Non-pigmented ciliary epithelial cell (primary cell): ENCODE results near the gene FAM163B.

Source experiments
- DNase-seq: peaks from one replicate; pipeline ENCODE4 v3.0.0-alpha.2; 2010; ENCODE audit warnings: low read depth

The FAM163B gene

GRCh38 chr9:133581011-133581410 lies 28.2 kb downstream of the FAM163B start:
- no peak for DNase-seq

- no peak for DNase-seq
Measured at GRCh38 chr9:133580419-133580738, 28.8 kb downstream of the FAM163B start.

GRCh38 chr9:133579601-133580418 lies 29.4 kb downstream of the FAM163B start:
- DNase-seq: no peak

GRCh38 chr9:133578524-133579441 lies 30.4 kb downstream of the FAM163B start:
- no peak for DNase-seq

GRCh38 chr9:133577737-133578112 lies 31.5 kb downstream of the FAM163B start:
- DNase-seq: no peak

- no peak for DNase-seq
Measured at GRCh38 chr9:133576875-133577736, 32.1 kb downstream of the FAM163B start.

DNA sequence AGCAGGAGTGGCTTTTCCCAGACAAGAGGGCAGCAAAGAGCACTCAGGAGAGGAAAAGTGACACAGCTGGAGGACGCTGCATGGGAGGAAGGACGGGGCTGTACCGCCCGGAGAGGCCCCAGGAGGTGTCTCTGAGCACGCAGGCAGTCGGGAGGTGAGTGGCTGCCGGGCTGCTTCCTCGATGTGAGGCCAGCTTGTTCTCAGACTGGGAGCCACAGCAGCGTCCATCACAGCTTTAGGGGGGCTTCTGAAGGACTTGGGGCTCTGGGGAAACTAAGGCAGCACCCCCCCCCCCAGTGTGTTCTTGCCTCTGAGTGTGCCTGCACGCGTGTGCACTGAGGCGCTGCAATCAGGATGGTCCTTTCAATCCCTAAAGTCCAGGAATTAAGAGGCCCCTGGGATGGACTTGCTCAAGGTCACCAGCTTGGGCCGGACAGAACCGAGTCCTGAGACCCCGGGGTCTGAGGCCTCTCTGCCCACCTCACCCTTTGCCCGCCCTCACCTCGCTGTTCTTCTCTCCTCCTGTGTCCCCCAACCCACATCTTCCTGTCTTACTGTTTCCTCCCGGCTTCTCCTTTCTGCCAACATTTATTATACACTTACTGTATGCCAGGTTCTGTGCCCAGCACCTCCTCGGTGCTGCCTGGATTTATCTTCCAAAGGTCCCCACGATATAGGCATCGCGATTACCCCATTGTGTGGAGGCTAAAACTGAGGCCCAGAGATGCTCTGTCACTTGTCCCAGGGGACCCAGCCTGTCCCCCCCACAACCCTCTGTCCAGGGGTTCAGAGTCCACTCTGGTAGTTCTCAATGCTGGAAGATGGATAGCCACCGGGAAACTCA lies 32.9 kb downstream of the FAM163B start:
- no peak for DNase-seq

DNA sequence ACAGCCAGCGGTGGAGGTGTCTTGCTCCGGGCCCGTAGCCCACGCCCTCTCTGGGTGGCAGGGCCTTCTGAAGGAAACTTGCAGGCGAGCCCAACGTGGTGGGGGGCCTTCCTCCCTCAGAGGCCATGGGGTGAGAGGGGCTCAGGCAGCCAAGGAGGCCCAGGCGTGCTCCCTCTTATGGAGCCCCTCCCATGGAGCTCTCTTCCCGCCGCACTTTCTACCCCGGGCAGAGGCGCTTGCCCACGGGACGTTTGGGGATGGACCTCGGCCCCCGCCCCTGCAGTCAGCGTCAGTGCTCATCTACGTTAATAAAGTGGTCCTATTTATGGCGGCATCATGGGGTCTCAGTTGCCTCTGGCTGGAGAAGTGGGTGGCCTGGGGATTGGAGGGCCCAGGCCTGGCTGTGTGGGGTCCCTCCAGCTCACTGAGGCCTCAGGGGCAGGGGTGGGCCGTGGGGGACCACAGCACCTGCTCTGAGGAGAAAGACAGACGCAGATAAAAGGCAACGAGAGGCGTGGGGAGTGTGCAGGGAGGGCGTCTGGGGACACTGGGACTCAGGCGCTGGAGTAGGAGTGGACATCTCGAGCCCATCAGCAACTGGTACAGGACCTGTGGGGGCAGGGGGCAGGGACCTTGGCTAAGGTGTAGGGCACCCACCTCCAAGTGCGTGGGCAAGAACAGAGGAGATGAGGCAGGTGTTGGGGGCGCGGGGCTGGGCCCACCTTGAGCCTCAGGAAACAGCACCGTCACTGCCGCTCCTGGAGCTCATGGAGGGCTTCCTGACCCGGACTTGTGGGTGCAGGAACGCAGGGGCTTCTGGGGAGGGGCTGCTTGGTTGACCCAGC lies 33.8 kb downstream of the FAM163B start:
- DNase-seq: no peak

DNA sequence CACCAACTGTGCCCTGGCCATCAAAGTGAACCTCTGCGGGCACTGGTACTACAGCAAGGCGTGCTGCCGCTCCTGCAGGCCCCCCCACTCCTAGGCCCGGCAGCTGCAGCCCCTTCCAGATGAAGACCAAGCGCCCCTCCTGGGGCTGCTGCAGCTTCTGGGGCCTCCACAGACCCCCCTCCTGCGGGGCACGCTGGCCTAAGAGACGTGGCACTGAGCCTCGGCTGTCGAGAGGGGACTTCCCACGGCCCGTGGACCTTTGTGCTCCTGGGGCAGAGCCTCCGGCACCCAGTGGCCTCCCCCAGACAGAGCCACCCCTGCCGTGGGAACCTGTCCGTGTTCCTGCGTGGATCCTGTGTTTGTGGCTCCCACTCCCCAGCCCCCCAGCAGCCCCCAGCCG lies 34.4 kb downstream of the FAM163B start:
- no peak for DNase-seq

DNA sequence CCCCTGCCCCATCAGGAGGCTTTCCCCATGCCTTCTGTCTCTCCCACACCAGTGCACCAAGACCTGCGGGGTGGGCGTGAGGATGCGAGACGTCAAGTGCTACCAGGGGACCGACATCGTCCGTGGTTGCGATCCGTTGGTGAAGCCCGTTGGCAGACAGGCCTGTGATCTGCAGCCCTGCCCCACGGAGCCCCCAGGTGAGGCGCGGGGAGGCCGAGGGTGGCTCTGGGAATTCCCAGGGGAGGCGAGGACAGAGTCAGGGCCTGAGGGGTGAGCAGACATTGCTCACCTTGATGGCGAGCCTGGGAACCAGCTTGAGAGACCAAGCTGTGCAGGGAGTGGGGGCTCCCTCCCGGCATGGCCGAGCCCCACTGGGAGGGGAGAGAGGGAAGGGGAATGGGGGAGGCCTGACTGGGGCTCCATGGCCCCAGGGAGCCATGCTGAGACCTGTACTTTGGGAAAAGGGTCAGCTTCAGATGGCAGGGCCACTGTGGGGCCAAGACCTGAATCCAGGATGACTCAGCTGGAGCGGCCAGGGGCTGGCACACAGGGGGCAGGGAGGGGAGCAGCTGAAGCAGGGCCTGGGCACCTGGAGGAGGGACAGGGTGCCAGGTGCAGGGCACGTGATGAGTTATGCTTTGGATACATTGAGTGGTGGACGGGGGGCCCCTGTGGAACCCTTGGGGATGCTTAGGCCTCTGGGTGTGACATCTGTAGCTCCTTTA lies 35.2 kb downstream of the FAM163B start:
- DNase-seq: no peak

DNA sequence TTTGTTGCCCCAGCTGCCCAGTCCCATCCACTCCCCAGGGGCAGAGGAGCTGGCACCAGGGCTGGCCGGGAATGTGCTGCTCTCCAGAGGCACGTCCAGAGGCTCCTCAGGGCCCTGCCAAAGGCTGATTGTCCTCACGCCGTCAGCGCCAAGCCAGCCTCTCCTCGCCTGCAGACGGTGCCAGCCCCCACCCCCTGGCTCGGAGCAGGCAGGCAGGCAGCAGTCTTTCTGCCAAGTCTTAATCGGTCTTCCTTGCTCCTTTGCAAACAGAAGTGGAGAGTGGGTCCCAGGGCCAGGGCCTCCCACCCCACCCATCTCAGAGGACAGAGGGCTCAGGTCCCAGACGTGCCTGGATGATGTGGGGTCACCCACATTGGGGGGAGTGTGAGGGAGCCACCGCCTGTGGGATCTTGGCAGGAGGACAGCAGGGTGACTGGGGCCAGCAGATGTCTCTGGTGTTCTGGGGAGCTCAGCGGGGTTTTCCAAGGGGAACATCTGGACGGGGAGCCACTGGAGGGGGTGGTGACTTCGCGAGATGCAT lies 36.3 kb downstream of the FAM163B start:
- no peak for DNase-seq

DNA sequence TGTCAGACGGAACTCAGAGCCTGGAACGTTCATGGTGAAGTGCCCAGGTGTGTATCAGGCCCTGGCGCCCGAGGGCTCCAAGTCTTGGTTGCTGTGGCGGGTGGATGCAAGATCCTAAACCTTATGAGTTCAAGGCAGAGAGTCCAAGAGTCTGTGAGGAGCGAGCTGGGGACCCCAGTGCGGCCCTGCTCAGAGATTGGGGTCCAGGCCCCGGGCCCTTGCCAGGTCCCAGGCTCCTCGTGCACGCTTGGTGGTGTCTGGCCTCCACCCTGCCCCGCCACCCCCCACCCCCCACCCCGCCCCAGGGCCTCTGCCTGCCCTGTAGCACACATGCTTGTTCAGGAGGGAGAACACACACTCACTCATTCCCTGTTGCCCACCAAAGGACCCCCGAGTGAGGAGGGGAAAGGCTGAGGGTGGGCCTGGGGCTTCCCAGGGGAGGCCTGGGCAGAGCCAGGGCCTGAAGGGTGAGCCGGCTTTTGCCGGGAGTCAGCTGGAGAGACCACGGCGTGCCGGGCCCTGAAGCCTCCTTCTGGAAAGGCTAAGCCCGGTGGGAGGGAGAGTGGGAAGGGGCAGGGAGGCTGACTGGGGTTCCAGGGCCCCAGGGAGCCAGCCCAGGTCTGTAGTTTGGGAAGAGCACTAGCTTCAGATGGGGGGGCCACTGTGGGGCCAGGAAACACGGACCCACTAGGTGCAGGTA lies 37.1 kb downstream of the FAM163B start:
- DNase-seq: no peak

GRCh38 chr9:133571391-133571890 lies 37.7 kb downstream of the FAM163B start:
- no peak for DNase-seq

DNA sequence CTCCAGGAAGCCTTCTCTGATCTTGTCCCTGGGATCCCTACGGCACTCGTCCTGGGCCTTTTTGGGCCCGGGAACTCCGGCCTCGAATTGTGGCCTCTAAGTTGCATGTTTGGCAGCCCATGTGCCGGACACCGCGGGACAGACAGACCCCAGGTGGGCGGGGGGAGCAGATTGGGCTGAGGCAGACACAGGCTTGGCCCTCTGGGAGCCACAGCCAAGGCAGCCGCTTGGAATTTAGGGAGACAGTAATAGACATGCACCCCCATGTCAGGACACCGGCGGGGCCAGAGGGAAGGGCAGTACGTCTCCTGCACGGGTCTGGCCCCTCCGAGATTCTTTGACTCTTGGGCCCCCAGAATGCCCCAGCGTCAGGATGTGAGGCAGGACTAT lies 38.5 kb downstream of the FAM163B start:
- DNase-seq: no peak

- DNase-seq: no peak
Measured at GRCh38 chr9:133569891-133570690, 39.1 kb downstream of the FAM163B start.

DNA sequence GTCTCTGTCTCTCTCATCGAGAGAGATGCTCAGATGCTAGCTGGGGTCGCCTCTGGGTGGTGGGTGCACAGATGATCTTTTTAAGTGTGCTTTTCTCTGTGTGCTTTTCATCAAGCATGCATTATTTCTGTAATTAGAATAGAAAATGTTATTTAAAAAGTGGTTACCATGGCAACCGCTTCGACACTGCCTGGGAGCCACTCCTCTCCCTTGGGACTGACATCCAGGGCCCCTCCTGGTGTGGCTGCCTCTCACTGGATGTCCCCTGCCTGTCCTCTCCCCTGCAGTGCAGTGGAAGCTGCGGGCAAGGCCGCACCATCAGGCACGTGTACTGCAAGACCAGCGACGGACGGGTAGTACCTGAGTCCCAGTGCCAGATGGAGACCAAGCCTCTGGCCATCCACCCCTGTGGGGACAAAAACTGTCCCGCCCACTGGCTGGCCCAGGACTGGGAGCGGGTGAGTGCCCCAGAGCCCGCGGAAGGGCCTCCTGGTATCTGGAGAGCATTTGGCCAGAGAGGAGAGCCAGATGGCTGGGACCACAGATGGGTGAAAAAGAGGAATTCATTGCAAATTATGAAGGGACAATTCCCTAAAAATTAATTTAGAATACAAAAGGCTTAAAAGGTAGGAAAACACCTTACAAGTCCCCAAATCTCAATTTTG lies 39.9 kb downstream of the FAM163B start:
- no peak for DNase-seq

GRCh38 chr9:133568186-133568585 lies 41.0 kb downstream of the FAM163B start:
- no peak for DNase-seq
